Measurements from ENCODE around the gene ROBO2. TPM values are rescaled to one million over a fixed set of nuclear protein-coding genes. Genes with fewer than 3 reads are reported as not detected.

ROBO2 gene
- total and polyA plus RNA-seq, 4 experiments from 2014 or later = not detected

- intact Hi-C loops (cut with micrococcal nuclease) = no loop called here
- Mint-ChIP-seq H3K9me3 (peaks cover 3 to 25% (median 8%) of the 10 kb centered on the region in 8 donors), H3K27me3 (no peaks in the 10 kb centered on the region), H3K4me3 (no peak overlapping the region), H3K4me1 (no peaks in the 10 kb centered on the region), H3K36me3 (no peaks in the 10 kb centered on the region), H3K27ac (no peak overlapping the region)
- Histone ChIP-seq H3K9me3 (ENCODE audit: control insufficient read depth in 1 of 2, low read length in 2 of 2) (no peaks in the 10 kb centered on the region), H3K27ac (ENCODE audit: low read depth, low read length) (no peak overlapping the region), H3K36me3 (ENCODE audit: insufficient read depth, low read length) (no peaks in the 10 kb centered on the region), H3K4me1 (ENCODE audit: insufficient read depth, low read length) (no peaks in the 10 kb centered on the region), H3K4me3 (ENCODE audit: low read length in 2 of 2) (no peak overlapping the region), H3K27me3 (ENCODE audit: insufficient read depth, low read length) (no peaks in the 10 kb centered on the region)
- ChIA-PET POLR2A (ENCODE audit: partially characterized antibody) (no interaction called here), CTCF (ENCODE audit: partially characterized antibody) (no interaction called here)
- no peak for DNase-seq
These were observed 423.1 kb downstream of the ROBO2 start for GRCh38 chr3:77462951-77463350.

GRCh38 chr3:77464111-77464688 lies 424.3 kb downstream of the ROBO2 start:
- Histone ChIP-seq H3K27me3 (ENCODE audit: insufficient read depth, low read length) (no peaks in the 10 kb centered on the region), H3K9me3 (ENCODE audit: control insufficient read depth in 1 of 2, low read length in 2 of 2) (no peaks in the 10 kb centered on the region), H3K27ac (ENCODE audit: low read depth, low read length) (no peak overlapping the region), H3K4me3 (ENCODE audit: low read length in 2 of 2) (no peak overlapping the region), H3K36me3 (ENCODE audit: insufficient read depth, low read length) (no peaks in the 10 kb centered on the region), H3K4me1 (ENCODE audit: insufficient read depth, low read length) (no peaks in the 10 kb centered on the region)
- Mint-ChIP-seq H3K4me1 (no peaks in the 10 kb centered on the region), H3K36me3 (no peaks in the 10 kb centered on the region), H3K9me3 (peaks cover 3 to 25% (median 7%) of the 10 kb centered on the region in 8 donors), H3K4me3 (no peak overlapping the region), H3K27ac (no peak overlapping the region), H3K27me3 (no peaks in the 10 kb centered on the region)
- intact Hi-C loops (cut with micrococcal nuclease) = no loop called here
- no peak for DNase-seq
- POLR2A ChIA-PET (ENCODE audit: partially characterized antibody) = no interaction called here
- CTCF ChIA-PET (ENCODE audit: partially characterized antibody) = no interaction called here

GRCh38 chr3:77466562-77467115 lies 426.7 kb downstream of the ROBO2 start:
- Histone ChIP-seq H3K36me3 (ENCODE audit: insufficient read depth, low read length) (no peaks in the 10 kb centered on the region), H3K4me3 (ENCODE audit: low read length in 2 of 2) (no peak overlapping the region), H3K9me3 (ENCODE audit: control insufficient read depth in 1 of 2, low read length in 2 of 2) (peaks cover 0 to 3% of the 10 kb centered on the region in 2 donors), H3K27ac (ENCODE audit: low read depth, low read length) (no peak overlapping the region), H3K4me1 (ENCODE audit: insufficient read depth, low read length) (no peaks in the 10 kb centered on the region), H3K27me3 (ENCODE audit: insufficient read depth, low read length) (no peaks in the 10 kb centered on the region)
- no peak overlapping the region for H3K27ac Mint-ChIP-seq
- no peak overlapping the region for H3K4me3 Mint-ChIP-seq
- no peaks in the 10 kb centered on the region for H3K27me3 Mint-ChIP-seq
- H3K9me3 Mint-ChIP-seq = peaks cover 3 to 22% (median 6%) of the 10 kb centered on the region in 8 donors
- POLR2A ChIA-PET (ENCODE audit: partially characterized antibody) = no interaction called here
- no peaks in the 10 kb centered on the region for H3K36me3 Mint-ChIP-seq
- H3K4me1 Mint-ChIP-seq = no peaks in the 10 kb centered on the region
- intact Hi-C loops (cut with micrococcal nuclease) = no loop called here
- no peak for DNase-seq
- CTCF ChIA-PET (ENCODE audit: partially characterized antibody) = no interaction called here

GRCh38 chr3:77467702-77468625 lies 428.1 kb downstream of the ROBO2 start:
- Mint-ChIP-seq H3K4me1 (no peaks in the 10 kb centered on the region), H3K4me3 (no peak overlapping the region), H3K27me3 (no peaks in the 10 kb centered on the region), H3K36me3 (no peaks in the 10 kb centered on the region), H3K9me3 (peaks cover 4 to 23% (median 10%) of the 10 kb centered on the region in 8 donors), H3K27ac (no peak overlapping the region)
- Histone ChIP-seq H3K9me3 (ENCODE audit: control insufficient read depth in 1 of 2, low read length in 2 of 2) (peaks cover 0 to 3% of the 10 kb centered on the region in 2 donors), H3K27ac (ENCODE audit: low read depth, low read length) (no peak overlapping the region), H3K4me3 (ENCODE audit: low read length in 2 of 2) (no peak overlapping the region), H3K4me1 (ENCODE audit: insufficient read depth, low read length) (no peaks in the 10 kb centered on the region), H3K36me3 (ENCODE audit: insufficient read depth, low read length) (no peaks in the 10 kb centered on the region), H3K27me3 (ENCODE audit: insufficient read depth, low read length) (no peaks in the 10 kb centered on the region)
- DNase-seq = no peak
- intact Hi-C loops (cut with micrococcal nuclease) = no loop called here
- ChIA-PET CTCF (ENCODE audit: partially characterized antibody) (no interaction called here), POLR2A (ENCODE audit: partially characterized antibody) (no interaction called here)

- POLR2A ChIA-PET (ENCODE audit: partially characterized antibody) = no interaction called here
- Histone ChIP-seq H3K36me3 (ENCODE audit: insufficient read depth, low read length) (no peaks in the 10 kb centered on the region), H3K9me3 (ENCODE audit: control insufficient read depth in 1 of 2, low read length in 2 of 2) (peaks cover 0 to 3% of the 10 kb centered on the region in 2 donors), H3K27ac (ENCODE audit: low read depth, low read length) (no peak overlapping the region), H3K27me3 (ENCODE audit: insufficient read depth, low read length) (no peaks in the 10 kb centered on the region), H3K4me3 (ENCODE audit: low read length in 2 of 2) (no peak overlapping the region), H3K4me1 (ENCODE audit: insufficient read depth, low read length) (no peaks in the 10 kb centered on the region)
- intact Hi-C loops (cut with micrococcal nuclease) = no loop called here
- CTCF ChIA-PET (ENCODE audit: partially characterized antibody) = no interaction called here
- no peak for DNase-seq
- H3K9me3 Mint-ChIP-seq = peaks cover 4 to 24% (median 10%) of the 10 kb centered on the region in 8 donors
- H3K27ac Mint-ChIP-seq = no peak overlapping the region
- H3K4me1 Mint-ChIP-seq = no peaks in the 10 kb centered on the region
- no peaks in the 10 kb centered on the region for H3K27me3 Mint-ChIP-seq
- no peaks in the 10 kb centered on the region for H3K36me3 Mint-ChIP-seq
- no peak overlapping the region for H3K4me3 Mint-ChIP-seq
These were observed 428.7 kb downstream of the ROBO2 start for GRCh38 chr3:77468626-77469020.

- H3K27ac ChIP-seq (ENCODE audit: low read depth, low read length) = no peak overlapping the region
- H3K36me3 ChIP-seq (ENCODE audit: insufficient read depth, low read length) = no peaks in the 10 kb centered on the region
- H3K4me3 ChIP-seq (ENCODE audit: low read length in 2 of 2) = no peak overlapping the region
- Mint-ChIP-seq H3K27ac (no peak overlapping the region), H3K36me3 (no peaks in the 10 kb centered on the region), H3K27me3 (no peaks in the 10 kb centered on the region), H3K4me1 (no peaks in the 10 kb centered on the region), H3K9me3 (peaks cover 3 to 37% (median 13%) of the 10 kb centered on the region in 8 donors), H3K4me3 (no peak overlapping the region)
- intact Hi-C loops (cut with micrococcal nuclease) = no loop called here
- POLR2A ChIA-PET (ENCODE audit: partially characterized antibody) = no interaction called here
- no peaks in the 10 kb centered on the region for H3K27me3 ChIP-seq (ENCODE audit: insufficient read depth, low read length)
- H3K4me1 ChIP-seq (ENCODE audit: insufficient read depth, low read length) = no peaks in the 10 kb centered on the region
- CTCF ChIA-PET (ENCODE audit: partially characterized antibody) = no interaction called here
- peaks cover 0 to 3% of the 10 kb centered on the region in 2 donors for H3K9me3 ChIP-seq (ENCODE audit: control insufficient read depth in 1 of 2, low read length in 2 of 2)
- DNase-seq = no peak
These were observed 435.6 kb downstream of the ROBO2 start for GRCh38 chr3:77475507-77475906.

- Histone ChIP-seq H3K4me3 (ENCODE audit: low read length in 2 of 2) (no peak overlapping the region), H3K4me1 (ENCODE audit: insufficient read depth, low read length) (no peaks in the 10 kb centered on the region), H3K9me3 (ENCODE audit: control insufficient read depth in 1 of 2, low read length in 2 of 2) (no peaks in the 10 kb centered on the region), H3K27me3 (ENCODE audit: insufficient read depth, low read length) (no peaks in the 10 kb centered on the region), H3K27ac (ENCODE audit: low read depth, low read length) (no peak overlapping the region), H3K36me3 (ENCODE audit: insufficient read depth, low read length) (no peaks in the 10 kb centered on the region)
- ChIA-PET CTCF (ENCODE audit: partially characterized antibody) (no interaction called here), POLR2A (ENCODE audit: partially characterized antibody) (no interaction called here)
- Mint-ChIP-seq H3K9me3 (peaks cover 2 to 27% (median 13%) of the 10 kb centered on the region in 8 donors), H3K4me3 (no peak overlapping the region), H3K27me3 (no peaks in the 10 kb centered on the region), H3K4me1 (no peaks in the 10 kb centered on the region), H3K36me3 (no peaks in the 10 kb centered on the region), H3K27ac (no peak overlapping the region)
- intact Hi-C loops (cut with micrococcal nuclease) = no loop called here
- DNase-seq = no peak
These were observed 439.1 kb downstream of the ROBO2 start for GRCh38 chr3:77479021-77479420.

All from CD4-positive, alpha-beta memory T cell (primary cell).